K562 (cell line): Measurements from ENCODE around the gene ALOXE3. TPM values are rescaled to one million over a fixed set of nuclear protein-coding genes. Genes with fewer than 3 reads are reported as not detected.
A peak's percentile ranks its signal among the peaks of the same experiment; 100 is the strongest.

Experiments
- BCL6 ChIP-seq: fragments of 250-450 bp; sonication (Bioruptor Pico); IDR thresholded peaks from 2 replicates; pipeline ENCODE4 v1.4.0; 2020
- ETV5 ChIP-seq: sonication (generic); formaldehyde crosslinking; IDR thresholded peaks from 2 replicates; pipeline ENCODE4 v1.4.0; 2020; ENCODE audit warnings: low read depth, mild to moderate bottlenecking, missing genetic modification reagents
- FOXA3 ChIP-seq, 2 experiments: fragments of 450-650 bp in 1 of 2; sonication (generic) in 1 of 2; formaldehyde crosslinking; IDR thresholded peaks in 1 of 2; conservative IDR thresholded peaks in 1 of 2; 2 replicates each; pipeline versions ENCODE4 v1.4.0 to v1.8.0; 2020 to 2022; ENCODE audit warnings: mild to moderate bottlenecking in 2 of 2, missing genetic modification reagents in 1 of 2
- GTF2A2 ChIP-seq: IDR thresholded peaks from 2 replicates; pipeline ENCODE4 v1.6.1; 2016; ENCODE audit warnings: mild to moderate bottlenecking, missing genetic modification characterization, missing compliant biosample characterization
- HDAC6 ChIP-seq: IDR thresholded peaks from 2 replicates; pipeline ENCODE4 v1.6.1; 2012; ENCODE audit warnings: low read depth, mild to moderate bottlenecking, control low read depth, inconsistent platforms, low read length, moderate library complexity
- KDM5B ChIP-seq: fragments of 200-600 bp; sonication (generic); IDR thresholded peaks from 2 replicates; pipeline ENCODE4 v1.6.1; 2012; ENCODE audit warnings: low read depth, mild to moderate bottlenecking, moderate library complexity, low read length, control low read depth, inconsistent platforms; ENCODE audit not compliant: insufficient replicate concordance
- MCM5 ChIP-seq: fragments of 450-650 bp; IDR thresholded peaks from 2 replicates; pipeline ENCODE4 v1.6.1; 2016; ENCODE audit warnings: low read depth
- MTF1 ChIP-seq: fragments of 250-450 bp; sonication (Bioruptor Pico); IDR thresholded peaks from 2 replicates; pipeline ENCODE4 v1.9.0; 2021; ENCODE audit warnings: moderate library complexity, mild to moderate bottlenecking, inconsistent platforms, borderline replicate concordance
- TBP ChIP-seq: optimal IDR thresholded peaks from 2 replicates; pipeline ENCODE3; 2011; ENCODE audit warnings: low read depth, low read length, improper control_type of control experiment
- ZBTB40 ChIP-seq, 2 experiments: fragments of 450-650 bp in 1 of 2; sonication (generic) in 1 of 2; formaldehyde crosslinking in 1 of 2; IDR thresholded peaks; 2 replicates each; pipeline versions ENCODE4 v1.7.1 to v1.9.0; 2016 to 2022; ENCODE audit warnings: inconsistent platforms in 1 of 2, mild to moderate bottlenecking in 1 of 2, missing genetic modification reagents in 1 of 2
- ZNF449 ChIP-seq: fragments of 250-450 bp; sonication (Bioruptor Pico); IDR thresholded peaks from 2 replicates; pipeline ENCODE4 v1.8.0; 2022; ENCODE audit warnings: moderate library complexity, mild to moderate bottlenecking, inconsistent platforms
- ZNF766 ChIP-seq: fragments of 200-800 bp; sonication (Bioruptor generic); conservative IDR thresholded peaks from 2 replicates; pipeline ENCODE4 v1.6.1; 2016; ENCODE audit warnings: missing genetic modification characterization, missing compliant biosample characterization
- polyA plus RNA-seq, 8 experiments: library from polyadenylated mRNA; depleted of rRNA in 4 of 8; stranded (reverse) in 5 of 8; unstranded in 3 of 8; fragments of >200 nt; fragmentation: Nextera tagmentation in 2 of 8; fragmentation: Illumina TruSeq in 1 of 8; extraction: Ambion mirVana in 2 of 8; extraction: Trizol in 1 of 8; gene quantifications; 2 replicates each; pipeline versions ENCODE4 v1.2.1 to v1.2.3, GENCODE V29; 2011 to 2014; ENCODE audit warnings: inconsistent platforms in 1 of 8, missing spikeins in 1 of 8
- total RNA-seq, 7 experiments: library from RNA; depleted of rRNA in 6 of 7; stranded (reverse); fragments of >200 nt in 6 of 7; fragmentation: Illumina TruSeq in 2 of 7; extraction: Trizol in 2 of 7; gene quantifications; 2 replicates each; pipeline versions ENCODE4 v1.2.1 to v1.2.3, GENCODE V29; 2011 to 2021; ENCODE audit warnings: low replicate concordance in 1 of 7

The ALOXE3 gene
- total and polyA plus RNA-seq, 9 of the 15 experiments (the other 6 are each of a cell fraction or from before 2014, with no cell fraction given), result 0.04 TPM; not detected in 8

- TF ChIP-seq ZBTB40 (IDR thresholded peaks at IDR 0.05), result no peak
- no peak for TF ChIP-seq ZBTB40 (CRISPR knock-in tag; IDR thresholded peaks at IDR 0.05)
- TF ChIP-seq TBP, result peak; percentile 16
- no peak for TF ChIP-seq MTF1 (CRISPR knock-in tag)
- TF ChIP-seq FOXA3 (CRISPR knock-in tag; conservative IDR thresholded peaks at IDR 0.05 in 1 of 2, IDR thresholded peaks at IDR 0.05 in 1 of 2), result no peak
- TF ChIP-seq BCL6 (CRISPR knock-in tag), result no peak
- TF ChIP-seq MCM5, result no peak
- no peak for TF ChIP-seq HDAC6
- TF ChIP-seq GTF2A2, result no peak
- peak; percentile 41 for TF ChIP-seq KDM5B
- no peak for TF ChIP-seq ZNF449 (CRISPR knock-in tag)
- TF ChIP-seq ZNF766 (CRISPR knock-in tag), result no peak
- no peak for TF ChIP-seq ETV5
These were observed 8.3 kb upstream of the ALOXE3 start (continued) for GRCh38 chr17:8126491-8127066.
